GM18867 (cell line): Measurements from ENCODE around the gene CARD10.
"Not testable (repeated sequence)": the region's sequence is repeated elsewhere in the genome, so short reads cannot be mapped to it uniquely, and the experiment has no call there.

Experiments used
- ATAC-seq: cut with Tn5 transposase; IDR thresholded peaks from one replicate; pipeline ENCODE4 v1.9.1; 2021; ENCODE audit warnings: mild to moderate bottlenecking, moderate library complexity; ENCODE audit not compliant: unreplicated experiment

Gene CARD10

DNA sequence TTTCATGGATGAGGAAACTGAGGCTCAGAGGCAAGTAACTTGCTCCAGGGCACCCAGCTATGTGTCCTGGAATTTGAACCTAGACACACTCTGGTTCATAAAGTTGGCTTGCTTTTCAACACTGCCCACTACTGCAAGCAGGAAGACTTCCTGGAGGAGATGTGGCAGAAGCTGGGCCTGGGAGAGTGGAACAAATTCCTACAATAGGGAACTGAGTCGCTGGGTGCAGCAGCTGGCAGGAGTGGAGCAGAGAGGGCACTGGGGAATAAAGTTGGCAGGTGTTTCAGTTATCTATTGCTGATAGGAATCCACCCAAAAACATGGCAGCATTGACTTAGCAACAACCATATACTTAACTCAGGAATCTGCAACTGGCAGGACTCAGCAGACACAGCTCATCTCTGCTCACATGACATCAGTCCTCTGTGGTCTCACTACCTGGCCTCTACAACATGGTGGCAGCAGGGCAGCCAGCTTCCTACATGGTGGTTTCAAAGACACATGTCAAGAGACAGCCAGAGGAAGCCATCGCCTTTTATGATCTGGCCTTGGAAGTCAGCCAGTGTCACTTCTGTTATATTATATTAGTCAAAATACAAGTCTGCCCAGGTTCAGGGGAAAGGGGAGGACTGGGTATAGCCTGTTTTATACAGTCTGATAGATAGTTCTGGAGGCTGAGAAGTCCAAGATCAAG is 10.6 kb upstream of the CARD10 start:
- no peak for ATAC-seq

DNA sequence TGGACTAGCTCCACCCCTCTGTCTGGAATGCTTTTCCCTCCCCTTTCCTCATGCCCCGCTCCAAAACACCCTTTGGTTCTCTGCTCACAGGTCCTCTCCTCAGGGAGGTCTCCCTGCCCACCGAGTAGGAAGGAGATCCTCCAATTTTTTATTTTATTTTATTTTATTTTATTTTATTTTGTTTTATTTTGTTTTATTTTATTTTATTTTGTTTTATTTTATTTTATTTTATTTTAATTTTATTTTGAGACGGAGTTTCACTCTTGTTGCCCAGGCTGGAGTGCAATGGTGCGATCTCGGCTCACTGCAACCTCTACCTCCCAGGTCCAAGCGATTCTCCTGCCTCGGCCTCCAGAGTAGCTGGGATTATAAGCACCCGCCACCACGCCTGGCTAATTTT is 8.7 kb upstream of the CARD10 start:
- not testable (repeated sequence) for ATAC-seq

DNA sequence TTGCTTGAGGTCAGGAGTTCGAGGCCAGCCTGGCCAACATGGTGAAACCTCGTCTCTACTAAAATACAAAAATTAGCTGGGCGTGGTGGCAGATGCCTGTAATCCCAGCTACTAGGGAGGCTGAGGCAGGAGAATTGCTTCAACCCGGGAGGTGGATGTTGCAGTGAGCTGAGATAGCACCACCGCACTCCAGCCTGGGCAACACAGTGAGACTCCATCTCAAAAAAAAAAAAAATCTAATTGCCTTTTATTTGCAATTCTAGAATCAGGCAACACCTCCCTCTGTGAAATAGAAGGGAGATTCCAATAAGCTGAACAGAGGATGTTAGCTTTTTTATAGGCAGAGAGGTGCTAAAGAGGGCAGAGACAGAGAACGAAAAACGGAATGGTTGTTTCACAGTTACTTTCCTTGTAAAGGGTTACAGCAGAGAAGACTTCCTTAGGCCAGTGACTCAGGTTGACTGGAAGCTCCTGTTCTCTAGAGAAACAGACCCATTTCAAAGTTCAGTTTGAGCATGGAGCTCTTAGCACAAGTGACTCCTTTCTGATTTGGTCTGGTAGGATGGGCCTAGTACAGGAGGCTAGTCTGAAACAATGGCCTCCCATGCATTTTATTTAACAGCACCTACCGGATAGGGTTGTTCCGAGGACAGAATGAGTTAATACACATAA is 8.0 kb upstream of the CARD10 start:
- not testable (repeated sequence) for ATAC-seq

DNA sequence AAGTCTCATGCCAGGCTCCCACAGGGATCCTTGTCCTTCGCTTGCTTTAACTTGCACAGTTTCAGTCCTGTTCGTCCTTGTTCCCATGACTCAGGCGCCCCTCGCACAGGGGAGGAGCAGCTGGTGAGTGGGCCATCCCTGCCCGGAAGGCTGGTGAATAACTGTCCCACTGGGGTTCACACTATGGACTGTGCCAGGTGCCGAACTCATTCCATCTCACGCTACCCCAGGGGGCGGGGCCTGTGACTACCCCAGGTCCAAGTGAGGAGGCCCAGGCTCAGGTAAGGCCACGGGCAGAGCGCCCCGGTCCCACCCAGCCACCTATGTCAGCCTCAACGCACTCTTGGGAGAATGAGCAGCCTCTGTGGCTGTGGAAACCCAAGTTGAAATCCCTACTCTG is 7.2 kb upstream of the CARD10 start:
- ATAC-seq: no peak

DNA sequence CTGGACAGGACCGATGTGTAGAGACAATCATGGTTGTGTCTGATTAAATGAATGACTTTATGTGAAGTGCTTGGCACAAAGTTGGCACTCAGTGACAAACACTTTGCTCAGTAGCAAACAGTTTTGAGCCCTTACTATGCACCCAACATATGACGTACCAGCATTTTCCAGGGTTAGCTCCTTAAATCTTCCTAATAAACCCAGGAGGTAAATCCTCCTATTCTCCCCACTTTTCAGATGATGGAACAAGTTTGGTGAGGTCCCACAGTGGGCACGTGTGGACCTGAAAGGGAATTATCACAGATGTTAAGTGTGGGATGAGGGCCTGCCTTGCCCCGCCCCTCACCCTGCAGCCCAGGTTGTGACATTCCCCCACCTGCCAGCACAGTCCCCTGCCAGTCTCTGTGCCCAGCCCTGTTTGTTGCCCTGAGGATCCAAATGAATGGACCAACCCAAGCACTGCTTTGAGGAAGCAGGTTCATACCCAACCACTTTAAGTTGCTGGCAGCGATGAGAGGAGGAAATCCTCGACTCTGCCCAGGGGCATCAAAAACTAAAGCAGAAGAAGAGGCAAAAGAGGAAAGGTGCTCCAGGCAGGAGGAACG is 6.6 kb upstream of the CARD10 start:
- no peak for ATAC-seq

DNA sequence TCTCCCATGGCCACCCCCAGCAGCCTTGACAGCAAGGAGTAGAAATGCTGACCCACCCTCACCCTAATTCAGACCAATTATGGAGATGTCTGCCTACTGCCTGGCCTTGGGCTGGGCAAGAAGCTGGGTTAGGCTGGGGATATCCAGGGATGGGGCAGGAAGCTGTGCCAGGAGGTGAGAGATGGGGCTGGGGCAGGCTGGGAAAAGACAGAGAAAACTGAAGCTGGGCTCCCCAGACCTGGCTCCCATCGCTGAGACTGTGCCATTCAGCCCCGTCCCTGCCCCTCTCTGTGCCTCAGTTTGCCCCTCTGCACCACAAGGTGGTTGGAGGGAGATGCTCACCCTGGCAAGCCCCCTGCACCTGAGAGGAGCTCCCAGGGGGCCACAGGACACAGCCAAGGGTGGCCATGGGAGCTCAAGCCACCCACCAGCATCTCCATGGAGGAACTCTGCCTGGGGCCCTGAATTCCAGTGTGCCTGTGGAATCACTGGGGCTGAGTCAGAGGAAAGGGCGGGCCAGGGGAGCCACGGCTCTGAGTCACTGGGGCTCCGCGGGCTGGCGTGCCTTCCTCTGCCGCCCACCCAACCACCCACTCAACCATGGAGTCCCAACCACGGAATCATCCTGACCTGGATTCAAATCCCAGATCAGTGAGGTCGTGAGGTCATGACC is 6.0 kb upstream of the CARD10 start:
- no peak for ATAC-seq

DNA sequence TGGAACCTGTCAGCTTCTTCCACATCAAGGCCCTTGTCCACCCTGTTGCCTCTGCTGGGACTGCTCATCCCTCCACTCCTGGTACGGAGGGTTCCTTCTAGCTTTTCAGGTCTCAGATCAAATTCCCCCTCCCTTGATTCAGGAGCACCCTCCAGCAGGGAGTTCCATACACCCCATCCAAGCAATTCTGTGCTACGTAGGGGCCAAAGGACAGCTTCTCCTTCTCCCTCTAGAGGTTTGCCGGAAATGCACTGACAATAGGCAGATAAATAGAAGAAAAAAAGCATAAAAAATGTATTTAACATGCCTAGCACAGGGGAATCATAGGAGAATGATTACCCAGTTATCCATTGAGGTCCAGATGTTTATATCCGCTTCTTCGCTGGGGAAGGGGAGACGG is 3.3 kb upstream of the CARD10 start:
- ATAC-seq: no peak

DNA sequence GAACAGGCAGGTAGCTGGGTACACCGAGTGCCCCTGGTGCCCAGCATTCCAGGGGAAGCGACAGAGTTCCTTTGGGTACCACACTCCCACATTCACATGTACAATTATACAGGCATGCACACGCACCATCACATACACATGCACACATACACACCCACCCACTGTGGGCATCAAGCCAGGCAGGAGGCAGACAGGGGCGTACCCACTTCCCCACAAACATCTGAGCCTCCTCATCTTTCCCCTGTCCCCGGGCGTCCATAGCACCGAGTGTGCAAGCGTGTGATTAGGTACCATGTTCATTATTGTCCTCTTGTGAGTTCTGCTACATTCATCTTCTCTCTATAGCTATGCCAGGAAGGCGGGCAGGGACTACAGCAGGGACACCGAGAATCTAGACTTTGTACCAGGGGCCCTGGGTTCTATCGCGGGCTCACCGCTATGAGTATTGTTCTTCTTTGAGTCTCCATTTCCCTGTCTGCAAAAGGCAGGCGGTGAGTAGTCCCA is 2.1 kb upstream of the CARD10 start:
- no peak for ATAC-seq

DNA sequence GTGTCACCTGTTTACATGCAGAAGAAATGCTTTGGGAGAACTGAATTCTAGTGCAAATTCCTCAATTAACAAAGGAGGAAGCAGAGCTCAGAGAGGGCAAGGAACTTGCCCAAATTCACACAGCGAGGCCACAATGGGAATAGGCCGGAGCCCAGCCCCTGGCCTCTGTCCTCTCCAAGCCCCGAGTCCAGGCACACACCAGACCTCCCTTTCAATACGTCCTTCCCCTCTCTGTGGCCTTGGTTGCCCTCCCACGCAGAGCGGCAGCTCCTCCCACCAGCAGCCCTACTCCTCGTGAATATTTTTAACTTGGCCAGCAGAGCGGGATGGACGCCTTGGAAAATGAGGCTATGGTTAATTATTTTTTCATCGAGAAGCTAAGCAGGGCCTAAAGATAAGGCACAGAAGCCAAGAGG is 1.6 kb upstream of the CARD10 start:
- no peak for ATAC-seq

DNA sequence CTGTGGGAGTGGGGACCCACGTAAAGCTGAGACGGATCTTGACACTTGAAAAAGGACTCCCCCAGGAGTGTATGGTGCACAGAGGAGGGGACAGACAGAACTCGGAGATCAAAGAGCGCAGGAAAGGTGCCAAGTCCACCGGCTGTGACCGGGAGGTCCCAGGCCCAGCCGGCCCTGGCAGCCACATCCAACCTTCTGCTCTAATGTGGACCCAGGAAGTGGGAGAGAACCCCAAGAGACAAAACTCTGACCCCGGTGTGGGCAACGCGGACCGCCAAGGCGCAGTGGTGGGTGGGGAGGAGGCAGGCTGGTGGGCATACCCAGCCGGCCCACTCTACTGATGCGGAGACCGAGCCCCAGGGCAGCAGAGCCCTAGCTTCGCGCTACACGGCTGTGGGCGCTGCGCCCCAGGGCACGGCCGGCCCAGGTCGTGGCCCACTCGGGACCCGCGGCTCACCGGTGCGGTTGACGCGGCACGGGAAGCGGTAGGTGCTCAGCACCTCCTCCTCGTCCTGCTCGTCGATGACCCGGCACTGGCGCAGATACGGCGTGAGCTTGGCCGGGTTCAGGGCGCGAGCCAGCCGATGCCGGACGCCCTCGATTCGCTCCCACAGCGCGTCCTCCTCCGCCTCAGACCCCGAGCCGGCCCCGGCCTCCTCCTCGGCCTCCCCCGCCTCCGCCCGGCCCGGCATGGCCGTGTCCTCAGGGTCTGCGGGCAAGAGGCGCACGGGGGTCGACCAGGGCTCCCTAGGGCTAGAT is 527 bp downstream of the CARD10 start:
- ATAC-seq: no peak

DNA sequence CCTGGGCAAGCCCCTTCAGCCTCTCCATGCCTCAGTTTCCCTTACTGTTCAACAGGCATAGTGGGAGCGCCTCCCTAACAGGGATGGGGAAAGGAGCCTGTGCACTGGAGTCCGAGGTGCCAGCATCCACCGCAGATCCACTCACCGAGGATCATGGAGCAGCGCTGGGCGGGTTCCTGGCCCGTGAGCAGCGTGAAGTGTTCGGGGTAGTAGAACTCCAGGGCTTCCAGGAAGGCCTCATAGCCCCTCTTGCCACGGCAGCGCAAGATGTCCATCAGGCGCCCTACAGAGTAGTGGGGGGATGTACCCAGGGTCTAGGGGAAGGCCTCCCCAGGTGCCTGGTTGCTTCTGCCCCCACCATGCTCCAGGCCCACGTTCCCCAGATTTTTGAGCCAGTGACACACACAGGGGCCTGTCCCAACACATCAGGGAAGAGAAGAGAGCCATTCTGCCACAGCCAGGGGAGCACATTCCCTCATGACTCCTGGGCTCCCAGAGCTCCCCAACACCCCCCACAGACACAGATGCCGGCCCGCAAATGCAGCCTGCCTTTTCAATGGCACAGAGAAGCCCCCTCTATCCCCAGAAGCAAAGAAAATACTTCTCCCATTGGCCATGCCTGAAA is 1.3 kb downstream of the CARD10 start:
- ATAC-seq: no peak

DNA sequence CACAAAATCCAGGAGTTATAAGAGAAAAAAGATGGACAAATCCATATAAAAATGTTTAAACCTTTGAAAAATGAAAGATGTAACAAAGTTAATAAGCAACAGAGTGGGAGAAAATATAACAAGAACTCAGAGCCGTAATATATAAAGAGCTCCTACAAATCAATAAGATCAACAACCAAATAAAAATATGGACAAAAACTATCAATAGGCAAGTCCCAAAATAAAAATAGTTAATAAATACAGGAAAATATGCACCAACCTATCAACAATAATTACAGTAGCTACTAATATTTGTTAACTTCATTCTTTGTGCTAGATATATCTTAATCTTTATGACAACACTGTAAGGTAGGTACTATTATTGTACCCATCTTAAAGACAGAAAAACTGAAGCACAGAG is 2.8 kb downstream of the CARD10 start:
- ATAC-seq: no peak

DNA sequence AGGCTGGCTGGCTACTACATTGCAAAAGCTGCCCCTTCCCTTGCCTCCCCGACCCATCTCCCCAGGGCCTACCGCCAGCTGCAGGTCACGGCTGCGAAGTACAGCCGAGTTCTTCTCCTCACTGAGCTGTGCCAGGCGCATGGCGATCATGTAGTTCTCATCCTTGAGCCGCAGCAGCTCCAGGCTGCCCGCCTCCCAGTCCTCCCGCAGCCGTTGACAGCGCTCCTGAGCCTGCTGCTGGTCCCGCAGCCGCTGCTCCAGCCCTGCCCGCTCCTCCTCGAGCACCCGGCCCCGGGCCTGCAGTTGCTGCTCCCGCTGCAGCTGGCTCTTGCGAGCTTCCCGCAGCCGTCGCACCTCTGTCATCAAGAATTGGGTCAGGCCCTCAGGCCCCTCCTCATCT is 3.3 kb downstream of the CARD10 start:
- no peak for ATAC-seq

DNA sequence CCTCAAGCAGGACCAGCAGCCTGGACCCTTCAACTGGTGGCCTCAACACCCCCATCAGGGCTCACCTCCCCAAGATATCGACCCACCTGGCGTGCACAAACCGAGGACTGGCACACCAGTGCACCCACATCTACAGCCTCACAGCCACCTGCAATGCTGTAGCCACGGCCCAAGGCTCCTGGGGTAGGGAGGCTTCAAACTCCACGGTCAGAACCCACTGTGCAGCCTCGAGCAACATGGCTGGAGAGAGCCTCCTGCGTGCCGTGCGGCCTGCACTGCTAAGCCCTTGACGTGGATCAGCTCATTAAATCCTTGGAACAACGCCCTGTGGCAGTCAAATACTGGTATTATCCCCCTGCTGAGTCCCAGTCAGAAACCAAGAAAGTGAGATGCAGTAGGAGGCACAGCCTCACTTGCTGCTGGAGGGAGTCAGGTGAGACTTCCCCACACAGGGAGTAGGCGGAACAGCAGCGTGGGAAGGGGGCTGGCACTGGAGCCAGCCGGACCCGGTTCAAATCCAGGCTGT is 4.6 kb downstream of the CARD10 start:
- ATAC-seq: no peak

DNA sequence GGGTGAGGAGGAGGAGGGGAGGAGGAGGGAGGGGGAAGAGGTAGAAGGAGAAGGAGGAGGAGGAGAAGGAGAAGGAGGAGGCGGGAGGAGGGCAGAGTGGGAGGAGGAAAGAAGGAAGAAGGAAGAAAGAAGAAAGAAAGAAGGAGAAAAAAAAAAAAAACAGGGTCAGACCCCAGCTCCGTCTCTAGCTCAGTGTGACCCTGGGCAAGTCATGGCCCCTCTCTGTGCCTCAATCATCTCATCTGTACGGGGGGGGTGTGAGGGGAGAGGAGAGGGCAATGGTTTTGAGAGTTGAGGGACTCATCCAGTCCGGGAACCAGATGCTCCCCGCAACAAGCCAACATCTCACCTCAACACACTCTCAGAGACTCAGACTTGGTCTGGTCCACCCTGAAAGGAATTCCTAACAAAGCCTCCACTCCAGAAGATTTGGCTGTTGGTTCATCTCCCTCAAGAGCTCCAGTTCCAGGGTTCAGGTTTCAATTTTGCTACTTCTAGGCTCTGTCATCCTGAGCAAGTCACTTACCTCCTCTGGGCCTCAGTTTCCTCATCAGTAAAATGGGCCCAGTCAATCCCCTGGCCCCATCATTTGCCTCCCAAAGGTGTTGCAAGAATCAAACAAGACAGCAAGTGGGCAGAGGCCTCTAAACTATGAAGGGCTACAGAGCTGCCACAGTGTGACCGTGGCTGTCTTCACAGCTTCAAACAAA is 7.7 kb downstream of the CARD10 start:
- no peak for ATAC-seq

DNA sequence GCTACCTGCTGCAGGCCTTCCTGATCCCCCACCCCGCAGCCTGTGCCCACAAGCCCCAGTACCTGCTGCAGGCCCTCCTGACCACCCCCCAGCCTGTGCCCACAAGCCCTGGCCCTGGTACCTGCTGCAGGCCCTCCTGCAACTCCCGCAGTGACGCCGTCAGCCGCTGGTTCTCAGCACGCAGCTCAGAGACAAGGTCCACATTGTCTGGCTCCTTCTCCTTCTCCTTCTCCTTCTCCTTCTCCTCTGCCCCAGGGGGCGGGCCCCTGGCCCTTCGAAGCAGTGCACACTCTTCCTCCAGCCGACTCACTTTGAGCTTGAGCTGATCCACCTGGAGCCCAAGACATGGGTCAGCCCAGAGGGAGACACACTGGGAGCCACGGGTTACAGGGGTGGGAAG is 9.1 kb downstream of the CARD10 start:
- no peak for ATAC-seq

DNA sequence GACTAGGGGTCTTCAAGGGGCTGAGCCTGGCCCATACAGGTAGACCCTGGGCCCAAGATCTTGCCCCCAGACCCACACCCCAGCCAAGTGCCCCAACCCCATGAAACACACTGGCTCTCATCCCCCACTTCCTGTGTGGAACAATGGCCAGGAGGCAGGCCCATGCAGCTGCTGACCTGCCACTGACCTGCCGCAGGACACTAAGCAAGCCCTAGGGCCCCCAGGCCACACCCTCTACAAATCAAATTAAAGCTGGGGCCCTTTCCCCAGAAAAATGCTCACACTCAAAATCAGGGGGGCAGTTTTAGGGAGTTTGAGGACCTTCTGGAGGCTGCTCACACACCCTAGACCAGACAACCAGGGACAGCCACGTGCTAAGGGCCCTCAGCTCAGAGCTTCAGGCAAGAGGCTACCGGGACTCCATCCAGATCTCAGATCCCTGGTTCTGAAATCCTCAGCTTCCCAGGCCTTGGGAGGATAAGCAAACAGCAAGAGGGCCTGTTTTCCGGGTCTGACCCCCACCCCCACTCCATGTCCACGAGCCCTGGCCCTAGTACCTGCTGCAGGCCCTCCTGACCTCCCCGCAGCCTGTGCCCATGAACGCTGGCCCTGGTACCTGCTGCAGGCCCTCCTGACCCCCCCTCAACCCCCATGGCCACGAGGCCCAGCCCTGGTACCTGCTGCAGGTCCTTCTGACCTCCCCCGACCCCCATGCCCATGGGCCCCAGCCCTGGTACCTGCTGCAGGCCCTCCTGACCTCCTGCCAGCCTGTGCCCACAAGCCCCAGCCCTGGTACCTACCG is 10.0 kb downstream of the CARD10 start:
- no peak for ATAC-seq

DNA sequence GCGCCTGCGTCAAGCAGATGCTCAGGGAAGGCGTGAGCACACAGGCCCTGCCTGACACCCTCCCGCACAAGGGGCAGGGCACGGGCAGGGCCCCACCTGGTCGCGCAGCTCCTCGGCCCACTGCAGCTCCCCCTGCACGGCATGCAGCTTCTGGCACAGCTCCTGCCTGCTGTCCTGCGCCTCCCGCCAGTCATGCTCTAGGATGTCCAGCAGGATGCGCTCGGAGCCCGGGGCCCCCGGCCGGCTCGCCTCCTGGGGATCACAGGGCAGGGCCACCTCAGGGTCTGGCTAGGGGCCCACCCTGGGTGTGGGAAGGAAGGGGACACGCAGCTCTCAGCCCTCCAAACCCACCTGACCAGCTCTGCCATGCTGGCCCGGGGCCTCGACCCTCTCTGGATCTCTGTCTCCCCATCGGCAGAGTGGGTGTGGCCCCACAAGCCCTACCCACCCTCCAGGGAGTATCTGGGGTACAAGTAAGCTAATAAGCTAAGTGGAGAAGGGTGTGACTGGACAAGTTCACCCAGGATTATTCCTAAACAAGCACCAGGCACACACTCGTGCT is 10.7 kb downstream of the CARD10 start:
- no peak for ATAC-seq
